Fibroblast of skin of scalp (primary cell): ENCODE results near the gene PIP5K1A.
"Not testable (repeated sequence)": the region's sequence is repeated elsewhere in the genome, so short reads cannot be mapped to it uniquely, and the experiment has no call there.

Source experiments
- DNase-seq: peaks from one replicate; pipeline ENCODE4 v3.0.0-alpha.2; 2013

PIP5K1A gene

GRCh38 chr1:151192047-151192446, 6.3 kb upstream of the PIP5K1A start:
- no peak for DNase-seq

GRCh38 chr1:151193304-151193703, 5.0 kb upstream of the PIP5K1A start:
- DNase-seq: no peak

DNA sequence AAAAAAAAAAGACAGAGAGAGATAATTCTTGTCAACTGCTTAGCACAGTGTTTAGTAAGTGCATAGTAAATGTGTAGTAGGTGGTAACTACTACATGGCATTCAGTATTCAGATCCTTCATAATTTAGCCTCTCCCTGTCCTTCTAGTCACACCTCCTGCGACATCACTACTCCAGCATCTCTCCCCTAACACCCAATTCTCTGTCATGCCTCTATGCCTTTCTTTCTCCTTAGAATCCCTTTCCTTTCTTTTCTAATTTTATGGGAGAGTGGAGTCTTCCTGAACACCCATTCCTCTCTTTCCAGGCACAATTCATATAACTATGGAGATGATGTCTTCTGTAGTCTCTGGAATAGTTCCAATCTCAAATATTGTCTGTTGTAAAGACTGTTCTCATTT, 4.5 kb upstream of the PIP5K1A start:
- DNase-seq: no peak

GRCh38 chr1:151194894-151195594, 3.3 kb upstream of the PIP5K1A start:
- peak; percentile 90 for DNase-seq

- peak; percentile 90 for DNase-seq
Observed at GRCh38 chr1:151196292-151196800, 2.0 kb upstream of the PIP5K1A start.

GRCh38 chr1:151197863-151198253, 494 bp upstream of the PIP5K1A start:
- DNase-seq: no peak

DNA sequence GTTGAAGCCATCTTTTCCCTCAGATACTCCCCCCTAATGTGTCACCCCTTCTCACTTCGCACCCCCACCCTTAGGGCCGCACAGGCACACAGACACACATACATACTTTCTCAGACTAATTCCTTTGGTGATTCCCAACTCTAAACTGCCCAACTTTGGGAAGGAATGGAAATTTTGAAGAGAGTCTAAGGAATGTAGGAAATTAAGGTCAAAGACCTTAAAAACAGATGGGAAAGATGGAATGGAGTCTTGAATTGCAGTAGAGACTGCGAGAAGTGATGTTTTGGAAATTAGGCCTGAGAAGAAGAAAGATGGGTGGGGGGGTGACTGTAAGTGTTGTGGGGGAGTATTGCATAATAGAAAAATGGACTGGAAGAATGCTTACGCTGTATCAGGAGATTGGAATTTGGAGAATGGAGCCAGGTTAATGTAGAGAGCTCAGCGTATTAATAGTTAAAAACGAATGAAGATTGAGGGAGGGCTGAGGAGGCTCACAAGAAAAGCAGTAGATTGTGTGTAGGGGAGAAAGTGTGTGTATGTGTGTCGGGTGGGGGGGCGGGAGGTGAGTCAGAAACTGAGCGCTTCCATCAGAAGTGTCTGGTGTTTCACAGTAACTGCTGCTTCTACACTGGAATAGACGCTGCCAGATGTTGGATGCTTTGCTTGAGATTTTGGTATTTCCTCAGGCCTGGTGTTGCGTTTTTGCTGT, 1.7 kb downstream of the PIP5K1A start:
- peak; percentile 90 for DNase-seq

- DNase-seq: not testable (repeated sequence)
Observed at GRCh38 chr1:151205381-151205965, 7.1 kb downstream of the PIP5K1A start.

GRCh38 chr1:151210830-151211229, 12.5 kb downstream of the PIP5K1A start:
- DNase-seq: peak; percentile 12

GRCh38 chr1:151211972-151212705, 13.8 kb downstream of the PIP5K1A start:
- DNase-seq: no peak

- no peak for DNase-seq
Observed at GRCh38 chr1:151213560-151213959, 15.2 kb downstream of the PIP5K1A start.

- DNase-seq: no peak
Observed at GRCh38 chr1:151221616-151222015, 23.3 kb downstream of the PIP5K1A start.

GRCh38 chr1:151222130-151222529, 23.8 kb downstream of the PIP5K1A start:
- DNase-seq: peak; percentile 27

GRCh38 chr1:151235235-151235634, 36.9 kb downstream of the PIP5K1A start:
- DNase-seq: no peak

DNA sequence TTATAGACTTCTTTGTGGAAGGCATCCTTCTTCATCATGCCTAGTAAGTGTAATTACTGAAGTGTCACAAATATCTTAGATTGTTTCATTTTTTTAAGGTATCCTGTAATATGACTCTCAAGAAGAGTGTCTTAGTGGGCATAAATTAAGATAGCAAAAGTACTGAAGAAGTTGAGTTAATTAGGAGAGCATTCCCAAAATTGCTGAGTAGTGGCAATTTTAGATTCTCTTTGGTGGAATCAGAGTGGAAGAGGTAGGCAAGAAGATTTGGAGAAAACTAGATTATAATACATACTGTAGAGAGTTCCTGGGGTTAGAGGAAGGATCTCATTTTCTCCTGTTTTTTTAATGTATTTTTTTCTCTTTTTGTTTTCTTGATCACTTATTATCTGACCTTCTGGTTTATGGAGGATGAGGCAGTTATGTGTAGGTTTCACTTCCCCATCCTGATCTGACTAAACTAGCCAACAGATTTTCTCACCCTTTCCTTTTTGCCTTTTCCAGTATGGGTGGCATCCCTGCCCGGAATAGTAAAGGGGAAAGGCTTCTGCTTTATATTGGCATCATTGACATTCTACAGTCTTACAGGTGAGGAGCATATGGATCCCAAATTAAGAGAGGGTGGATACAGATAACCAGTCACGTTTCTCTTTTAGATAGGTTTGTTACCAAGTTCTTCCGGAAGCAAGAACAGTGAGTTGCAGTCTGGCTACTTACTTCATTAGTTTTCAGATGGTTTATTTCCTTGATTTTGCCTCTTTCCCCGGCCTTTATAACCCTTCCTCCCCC, 39.5 kb downstream of the PIP5K1A start:
- no peak for DNase-seq

DNA sequence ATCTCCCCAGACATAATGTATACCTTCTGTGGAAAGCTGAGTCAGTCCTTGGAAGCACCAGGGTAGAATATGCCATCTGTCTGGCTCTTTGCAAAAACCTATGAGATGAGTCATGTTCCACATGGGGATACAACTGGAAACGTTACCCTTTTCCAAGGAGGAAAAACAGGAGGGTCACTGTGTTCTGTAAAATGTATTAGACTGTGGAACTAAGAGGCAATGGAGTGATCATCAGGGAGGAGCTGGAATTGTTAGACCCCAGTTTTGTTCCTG, 40.1 kb downstream of the PIP5K1A start:
- DNase-seq: peak; percentile 82

- DNase-seq: no peak
Observed at GRCh38 chr1:151242442-151242841, 44.1 kb downstream of the PIP5K1A start.

DNA sequence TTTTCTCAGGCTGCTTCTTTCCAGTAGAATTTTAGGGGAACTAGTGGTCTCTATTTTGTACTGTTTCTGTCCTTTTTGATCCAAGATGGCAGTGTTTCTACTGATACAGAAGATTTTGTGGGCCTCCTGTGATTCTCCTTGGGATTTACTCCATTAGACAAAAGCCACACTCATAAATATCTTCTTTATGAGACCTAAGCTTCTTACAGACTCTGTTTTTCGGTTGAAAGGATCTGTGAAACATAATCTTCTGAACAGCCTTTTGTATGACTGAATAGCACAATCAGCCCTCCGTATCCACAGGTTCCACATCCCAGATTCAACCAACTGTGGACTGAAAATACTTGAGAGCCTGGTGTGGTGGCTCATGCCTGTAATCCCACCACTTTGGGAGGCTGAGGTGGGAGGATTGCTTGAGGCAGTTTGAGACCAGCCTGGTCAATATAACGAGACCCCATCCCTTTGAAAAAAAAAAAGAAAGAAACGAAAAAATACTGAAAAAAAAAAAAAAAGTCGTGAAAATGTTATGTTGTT, 45.4 kb downstream of the PIP5K1A start:
- DNase-seq: no peak

DNA sequence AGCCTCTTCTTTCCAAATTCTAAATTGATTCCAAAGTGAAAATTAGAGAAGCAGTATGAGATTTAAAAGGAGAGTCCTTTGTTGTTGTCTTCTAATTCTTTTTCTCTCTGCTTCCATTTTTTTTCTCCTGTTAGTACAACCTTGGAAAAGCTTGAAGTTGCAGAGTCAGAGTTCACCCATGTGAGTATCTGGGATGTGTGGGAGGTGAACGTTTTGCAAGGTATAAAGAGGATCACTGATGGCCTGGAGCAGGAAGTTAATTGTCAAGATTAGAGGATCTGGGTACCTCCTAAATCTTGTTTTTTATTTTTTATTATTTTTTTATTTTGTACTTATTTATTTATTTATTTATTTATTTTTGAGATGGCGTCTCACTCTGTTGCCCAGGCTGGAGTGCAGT, 48.4 kb downstream of the PIP5K1A start:
- no peak for DNase-seq

- DNase-seq: peak; percentile 78
Observed at GRCh38 chr1:151251656-151252470, 53.5 kb downstream of the PIP5K1A start.
